Skin epidermis (tissue), 12 donors: ENCODE measurements around the gene HEMK1.

Source experiments
- H3K27ac ChIP-seq, 21 experiments: fragments of 200-600 bp; sonication (generic) in 11 of 21; one replicate each; pipeline ENCODE4 v1.5.0; 2020; ENCODE audit warnings: mild to moderate bottlenecking in 3 of 21, inconsistent platforms in 2 of 21, moderate library complexity in 2 of 21
- H3K4me3 ChIP-seq, 7 experiments: fragments of 200-600 bp; sonication (generic) in 2 of 7; one replicate each; pipeline ENCODE4 v1.5.0; 2020; ENCODE audit warnings: inconsistent platforms in 2 of 7, mild to moderate bottlenecking in 2 of 7, moderate library complexity in 1 of 7

The HEMK1 gene

GRCh38 chr3:50572158-50572557 lies 2.8 kb downstream of the HEMK1 start:
- Histone ChIP-seq H3K27ac (peak overlapping the region in 14 of 21 experiments; percentile 9 to 84 (median 54)), H3K4me3 (no peak overlapping the region)

DNA sequence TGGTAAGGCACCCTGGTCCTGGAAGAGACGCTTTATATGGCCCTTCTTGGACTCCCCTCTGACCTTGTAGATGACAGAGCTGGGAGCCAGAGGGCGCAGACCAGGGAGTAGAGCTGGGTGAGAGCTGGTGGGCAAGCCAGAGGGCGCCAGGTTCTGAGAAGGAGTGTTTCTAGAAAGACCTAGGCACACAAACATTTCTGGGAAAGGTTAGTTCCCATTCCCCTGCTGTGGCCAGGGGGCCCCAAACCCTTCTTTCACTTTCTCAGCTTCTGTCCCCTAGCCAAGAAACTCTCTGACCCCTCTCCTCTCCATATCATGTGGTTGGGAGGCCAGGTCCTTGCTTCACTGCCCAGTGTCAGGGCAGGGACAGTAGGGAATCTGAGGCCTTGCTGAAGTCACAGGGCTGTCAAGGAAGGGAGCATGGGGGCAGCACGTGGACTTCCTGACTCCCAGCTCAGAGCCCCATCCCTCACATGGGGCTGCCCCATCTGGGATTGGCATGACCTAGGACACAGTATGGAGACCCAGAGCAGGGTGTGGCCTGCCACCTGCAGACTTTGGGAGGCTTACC lies 3.6 kb downstream of the HEMK1 start:
- H3K27ac ChIP-seq = peak overlapping the region in 18 of 21 experiments; percentile 3 to 84 (median 48)

GRCh38 chr3:50573566-50574443 lies 4.5 kb downstream of the HEMK1 start:
- Histone ChIP-seq H3K27ac (peak overlapping the region in 16 of 21 experiments; percentile 12 to 84 (median 50)), H3K4me3 (no peak overlapping the region)

More for the DNA sequence above, 3.6 kb downstream of the HEMK1 start:
- no peak overlapping the region for H3K4me3 ChIP-seq

DNA sequence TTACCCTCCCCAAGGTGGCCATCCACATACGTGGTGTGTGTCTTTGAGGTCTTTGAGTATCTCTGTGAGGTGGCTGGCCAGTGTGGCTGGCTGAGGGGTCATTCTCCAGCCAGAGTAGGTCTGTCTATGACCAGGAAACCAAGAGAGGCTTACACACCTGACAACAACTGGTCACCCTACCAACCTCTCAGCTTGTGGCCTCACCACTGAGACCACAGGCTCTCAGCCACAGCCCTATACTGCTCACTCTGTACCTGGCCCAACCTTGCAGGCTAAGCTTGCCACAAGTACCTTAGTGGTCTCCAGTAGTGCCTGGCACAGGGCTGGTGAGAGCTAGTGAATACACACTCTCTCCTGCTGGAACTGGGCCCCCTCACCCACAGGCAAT lies 5.1 kb downstream of the HEMK1 start:
- H3K27ac ChIP-seq = peak overlapping the region in 16 of 21 experiments; percentile 6 to 84 (median 39)
- H3K4me3 ChIP-seq = no peak overlapping the region

- Histone ChIP-seq H3K27ac (peak overlapping the region in 11 of 21 experiments; percentile 6 to 84 (median 49)), H3K4me3 (no peak overlapping the region)
Observed at GRCh38 chr3:50575372-50575771, 6.0 kb downstream of the HEMK1 start.

DNA sequence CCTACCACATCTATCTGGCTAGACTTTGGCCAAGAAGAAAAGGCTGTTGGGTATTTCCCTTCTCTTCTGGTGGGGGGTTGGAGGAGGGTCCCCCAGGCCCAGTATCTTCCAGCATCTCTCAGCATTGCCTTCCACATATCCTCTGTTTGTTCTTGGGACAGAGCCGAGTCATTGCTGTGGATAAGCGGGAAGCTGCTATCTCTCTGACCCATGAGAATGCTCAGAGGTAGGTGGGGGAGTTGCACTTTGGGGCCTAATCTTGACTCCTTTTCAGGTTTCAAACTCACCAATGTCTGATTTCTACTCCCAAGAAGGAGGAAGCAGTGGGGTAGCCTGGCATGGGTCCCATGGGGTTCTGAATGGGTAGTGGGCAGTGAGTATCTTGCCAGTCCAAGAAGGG lies 8.0 kb downstream of the HEMK1 start:
- Histone ChIP-seq H3K27ac (peak overlapping the region in 2 of 21 experiments; percentile 1 to 10), H3K4me3 (no peak overlapping the region)

- Histone ChIP-seq H3K27ac (peak overlapping the region in 1 of 21 experiments; percentile 19), H3K4me3 (no peak overlapping the region)
Observed at GRCh38 chr3:50580683-50581458, 11.5 kb downstream of the HEMK1 start.

DNA sequence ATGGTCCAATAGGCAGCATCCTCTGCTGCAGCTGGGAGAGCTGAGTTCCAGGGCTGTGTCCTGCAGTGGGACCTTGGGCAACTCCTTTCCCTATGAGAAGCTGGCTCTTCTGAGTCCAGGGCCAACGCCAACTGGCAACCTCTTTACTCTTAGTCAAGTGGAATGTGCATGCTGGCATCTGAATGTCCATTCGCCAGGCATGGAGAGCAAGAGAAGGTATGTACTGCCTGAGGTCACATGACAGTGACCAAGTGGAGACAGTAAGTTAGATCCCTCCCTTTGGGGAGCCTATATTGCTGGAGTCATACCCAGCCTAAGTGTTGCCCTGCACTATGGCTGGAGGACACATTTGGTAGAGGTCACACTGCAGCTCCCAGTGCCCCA lies 12.1 kb downstream of the HEMK1 start:
- Histone ChIP-seq H3K27ac (no peak overlapping the region), H3K4me3 (no peak overlapping the region)

DNA sequence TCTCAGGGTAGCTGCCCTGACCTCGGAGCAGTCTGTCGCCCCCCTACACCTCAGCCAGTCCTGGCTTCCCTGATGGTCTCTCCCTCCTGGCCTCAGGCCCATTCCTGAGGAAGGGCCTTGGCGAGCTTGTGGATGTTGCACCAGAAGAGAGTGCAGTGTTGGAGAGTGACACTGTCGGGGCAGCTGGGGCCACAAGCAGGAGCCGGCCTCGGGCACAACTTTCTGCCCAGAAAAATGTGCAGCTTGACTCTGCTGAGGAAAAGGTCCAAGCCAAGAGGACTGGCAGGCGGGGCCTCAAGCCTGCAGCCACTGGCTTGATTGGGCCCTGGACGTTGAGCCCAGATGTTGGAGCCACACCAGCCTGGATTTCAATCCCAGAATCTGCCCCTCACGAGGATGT lies 12.8 kb downstream of the HEMK1 start:
- Histone ChIP-seq H3K27ac (peak overlapping the region in 1 of 21 experiments; percentile 17), H3K4me3 (no peak overlapping the region)

DNA sequence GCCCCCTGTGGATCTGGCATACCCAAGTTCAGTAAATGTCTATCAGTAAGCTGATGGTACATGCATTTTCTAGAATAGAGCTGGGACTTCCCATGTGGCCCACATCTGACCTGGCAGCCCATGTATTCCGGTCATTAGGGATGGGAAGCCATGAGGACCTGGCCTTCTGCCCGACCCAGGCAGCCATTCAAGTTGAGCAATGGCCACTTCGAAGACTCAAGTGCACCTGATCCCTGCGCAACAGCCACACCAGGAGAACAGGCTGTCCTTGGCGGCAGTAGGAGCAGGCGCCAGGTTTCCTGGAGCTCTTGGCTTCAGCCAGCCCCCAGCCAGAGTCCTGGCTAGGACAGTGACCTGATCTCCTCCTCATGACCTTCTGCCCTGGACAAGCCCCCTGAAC lies 14.6 kb downstream of the HEMK1 start:
- Histone ChIP-seq H3K27ac (peak overlapping the region in 2 of 21 experiments; percentile 8 to 24), H3K4me3 (no peak overlapping the region)

DNA sequence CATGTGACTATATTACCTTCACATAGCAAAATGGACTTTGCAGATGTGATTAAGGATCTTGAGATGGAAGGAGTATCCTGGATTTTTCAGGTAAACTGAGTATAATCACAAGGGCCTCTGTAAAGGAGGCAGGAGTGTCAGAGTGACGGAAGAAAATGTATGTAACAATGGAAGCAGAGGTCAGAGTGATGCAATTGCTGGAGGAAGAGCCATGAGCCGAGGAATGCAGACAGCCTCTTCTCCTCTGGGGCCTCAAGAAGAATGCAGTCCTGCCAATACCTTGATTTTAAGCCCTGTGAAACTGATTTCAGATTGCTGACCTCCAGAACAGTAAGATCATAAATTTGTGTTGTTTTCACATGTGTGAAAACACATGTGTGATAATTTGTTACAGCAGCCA lies 15.1 kb downstream of the HEMK1 start:
- Histone ChIP-seq H3K4me3 (no peak overlapping the region), H3K27ac (peak overlapping the region in 2 of 21 experiments; percentile 8 to 24)

DNA sequence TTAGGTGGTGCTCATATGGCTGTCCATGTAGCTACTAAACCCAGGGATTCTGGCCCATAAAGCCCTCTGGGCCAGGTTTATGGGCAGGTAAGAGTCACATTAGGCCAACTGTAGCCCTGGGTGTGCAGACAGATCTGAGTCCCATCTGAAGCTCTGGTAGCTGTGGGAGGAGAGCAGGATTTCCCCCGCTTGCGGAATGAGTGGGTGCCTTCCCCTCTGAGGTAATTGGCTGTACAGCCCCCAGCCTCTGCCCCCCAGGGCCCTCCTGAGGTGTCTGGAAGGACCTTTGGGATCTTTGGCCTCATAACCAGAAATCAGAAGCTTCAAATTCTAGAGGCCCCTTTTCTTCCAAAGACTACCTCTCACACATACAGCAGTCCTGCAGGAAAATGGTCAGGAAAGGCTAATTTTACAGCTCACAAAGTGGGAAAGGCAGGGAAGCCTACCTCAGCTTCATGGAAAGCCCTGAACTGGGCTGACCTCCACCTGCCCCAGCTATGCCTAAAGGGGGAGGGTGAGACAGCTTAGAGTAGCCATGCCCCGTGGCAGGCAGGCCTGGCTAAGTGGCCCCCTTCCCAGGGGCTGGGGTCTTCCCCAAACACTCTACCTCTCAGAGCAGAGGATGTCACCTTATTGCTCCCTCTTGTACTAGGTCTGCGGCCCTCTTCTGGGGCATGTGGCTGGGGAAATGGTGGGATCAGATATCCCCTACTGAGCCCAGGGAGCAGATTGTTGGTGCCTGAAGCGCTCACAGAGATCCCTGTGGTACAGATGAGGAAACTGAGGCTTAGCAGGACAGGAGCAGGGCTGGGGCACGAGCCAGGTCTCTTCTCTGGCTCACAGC lies 16.8 kb downstream of the HEMK1 start:
- no peak overlapping the region for H3K4me3 ChIP-seq
- H3K27ac ChIP-seq = no peak overlapping the region

GRCh38 chr3:50586763-50587070 lies 17.4 kb downstream of the HEMK1 start:
- Histone ChIP-seq H3K27ac (no peak overlapping the region), H3K4me3 (no peak overlapping the region)

DNA sequence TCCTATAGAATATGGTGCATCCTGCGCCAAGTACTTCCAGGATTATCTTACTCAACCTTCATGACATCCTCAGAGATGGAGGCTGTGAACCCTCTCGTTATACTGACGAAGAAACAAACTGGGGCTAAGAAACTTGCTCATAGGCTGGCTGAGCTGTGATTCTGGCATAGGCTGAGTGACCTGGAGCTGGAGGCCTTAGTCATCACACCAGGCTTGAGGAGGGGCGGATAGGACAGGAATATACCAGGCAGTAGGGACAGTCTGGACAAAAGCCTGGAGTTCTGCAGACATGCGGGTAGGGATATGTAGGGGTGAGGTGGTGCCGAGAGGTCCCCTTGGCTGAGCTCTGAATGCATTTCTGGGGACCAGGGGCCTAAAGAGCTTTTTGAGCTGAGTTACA lies 18.1 kb downstream of the HEMK1 start:
- no peak overlapping the region for H3K4me3 ChIP-seq
- peak overlapping the region in 1 of 21 experiments; percentile 70 for H3K27ac ChIP-seq

DNA sequence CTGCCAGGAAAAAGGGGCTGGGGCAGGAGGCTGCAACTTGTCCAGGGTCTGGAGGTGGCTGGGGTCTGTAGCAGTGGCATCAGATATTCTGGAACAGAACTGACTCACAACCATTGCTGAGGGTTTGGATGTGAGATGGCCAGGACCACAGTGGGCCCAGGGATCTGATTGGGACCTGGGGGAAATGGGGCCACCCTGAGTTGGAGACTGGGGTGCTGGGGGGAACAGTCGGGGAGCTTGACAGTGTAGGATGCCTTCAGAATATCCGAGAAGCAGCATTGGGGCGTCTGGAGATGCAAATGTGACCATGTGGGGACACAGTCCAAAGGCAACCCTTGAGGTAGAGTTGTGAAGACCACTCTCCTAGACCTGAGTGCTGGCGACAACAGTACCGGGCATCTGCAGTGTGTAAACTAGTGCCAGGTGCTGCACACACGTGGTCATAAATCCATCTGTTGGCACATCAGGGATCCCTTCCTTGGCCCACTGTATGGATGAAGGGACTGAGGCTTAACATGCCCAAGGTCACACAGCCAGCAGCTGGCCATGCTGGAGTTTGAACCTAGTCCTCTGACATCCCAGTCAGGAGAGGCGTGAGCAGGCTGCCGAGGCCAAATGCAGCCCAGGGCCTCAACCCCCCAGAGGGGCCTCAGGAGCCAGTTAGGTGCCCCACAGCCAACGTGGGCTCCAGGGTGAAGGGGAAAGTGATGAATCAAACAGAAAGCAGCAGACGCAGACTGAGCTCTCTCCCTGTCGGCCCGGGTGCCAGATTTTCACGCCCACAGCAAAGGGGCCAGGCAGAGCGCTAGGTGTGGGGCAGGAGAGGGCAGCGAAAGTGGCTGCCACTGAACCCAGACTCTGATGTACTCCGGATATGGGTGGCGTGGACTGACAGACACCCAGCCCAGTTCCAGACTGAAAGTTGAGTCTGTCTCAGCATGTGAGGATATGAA lies 18.8 kb downstream of the HEMK1 start:
- Histone ChIP-seq H3K27ac (peak overlapping the region in 8 of 21 experiments; percentile 22 to 83 (median 49)), H3K4me3 (no peak overlapping the region)

DNA sequence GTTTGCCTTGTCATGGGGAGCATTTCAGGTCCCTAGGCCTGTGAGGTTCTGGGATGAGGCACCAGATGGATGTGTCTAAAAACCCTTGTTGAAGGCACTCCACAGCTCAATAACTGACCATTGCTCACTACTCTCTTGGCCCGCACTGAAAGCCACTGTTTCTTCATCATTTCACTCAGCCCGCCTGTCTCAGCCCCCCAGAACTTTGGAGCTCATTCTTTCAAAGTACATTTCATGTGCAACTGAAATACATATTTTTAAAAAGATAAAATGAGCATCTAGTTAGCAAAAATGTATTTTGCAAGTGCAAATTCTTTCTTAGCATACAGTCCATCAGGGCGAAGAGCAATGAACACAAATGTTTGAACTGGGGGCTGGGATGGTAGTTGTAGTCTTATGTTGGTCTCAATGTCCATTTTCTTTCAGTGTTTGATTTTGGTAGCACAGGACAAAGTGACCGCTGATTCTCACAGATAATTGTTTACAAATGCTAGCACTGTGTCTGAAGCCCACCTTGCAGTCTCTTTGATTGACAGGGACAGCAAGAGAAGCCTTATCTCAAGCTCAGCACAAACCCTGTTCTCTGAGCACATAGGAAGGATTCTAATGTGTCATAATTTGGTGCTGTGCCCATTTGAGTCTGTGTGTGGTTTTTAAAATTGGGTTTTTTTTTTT lies 19.6 kb downstream of the HEMK1 start:
- peak overlapping the region in 5 of 21 experiments; percentile 29 to 83 (median 70) for H3K27ac ChIP-seq

GRCh38 chr3:50591196-50591741 lies 21.9 kb downstream of the HEMK1 start:
- Histone ChIP-seq H3K4me3 (no peak overlapping the region), H3K27ac (peak overlapping the region in 18 of 21 experiments; percentile 22 to 96 (median 84))

More for the DNA sequence above, 19.6 kb downstream of the HEMK1 start:
- H3K4me3 ChIP-seq = no peak overlapping the region
